Lower leg skin (tissue), 4 donors: ENCODE measurements around the gene P2RX4. TPM values are rescaled to one million over a fixed set of nuclear protein-coding genes. Genes with fewer than 3 reads are reported as not detected.
"Not testable (repeated sequence)": the region's sequence is repeated elsewhere in the genome, so short reads cannot be mapped to it uniquely, and the experiment has no call there.

ENCODE experiments used
- DNase-seq, 2 donors: peaks; one replicate each; pipeline ENCODE4 v3.0.0-alpha.2; 2019; ENCODE audit warnings: low spot score in 2 of 2
- H3K4me3 ChIP-seq: fragments of 200-600 bp; sonication (generic); 2 replicates; pipeline ENCODE4 v1.5.1; 2017; ENCODE audit warnings: mild to moderate bottlenecking, low read depth; ENCODE audit not compliant: poor library complexity, severe bottlenecking
- CTCF ChIP-seq, 3 donors: fragments of 450-650 bp; IDR thresholded peaks; one replicate each; pipeline ENCODE4 v1.5.1; 2016; ENCODE audit warnings: antibody characterized with exemption in 3 of 3, mild to moderate bottlenecking in 3 of 3, moderate library complexity in 2 of 3
- POLR2A ChIP-seq, 2 donors: fragments of 450-650 bp; IDR thresholded peaks; one replicate each; pipeline ENCODE4 v1.6.1; 2016 to 2017; ENCODE audit warnings: antibody characterized with exemption in 2 of 2, mild to moderate bottlenecking in 1 of 2, moderate library complexity in 1 of 2
- WGBS, 2 donors: methylation state at CpG; one replicate each; pipeline ENCODE4 v1.1.5; 2018; 5-methylcytosine and 5-hydroxymethylcytosine counted together
- intact Hi-C: fragments of 100-400 bp; cut with DNase I; formaldehyde crosslinking; loops from one replicate; pipeline ENCODE4 v1.15.0; 2023; ENCODE audit warnings: low total_unique reads
- total RNA-seq, 4 donors: library from RNA; depleted of rRNA; stranded (reverse); fragments of >200 nt; gene quantifications; one replicate each; pipeline ENCODE4 v1.1.0, GENCODE V29; 2016

The P2RX4 gene
- total RNA-seq, 4 donors from 2014 or later: 19.4 to 38.0 (median 24.2) TPM

- no peak overlapping the region for H3K4me3 ChIP-seq
- intact Hi-C loops: no loop called here
- DNase-seq: no peak
- TF ChIP-seq CTCF (IDR thresholded peaks at IDR 0.05) (no peak), POLR2A (IDR thresholded peaks at IDR 0.05) (no peak)
- whole genome bisulfite sequencing, 2 donors: 78 to 80% methylated on average over 10 of the region's 10 CpGs
Measured at GRCh38 chr12:121282072-121282742, 72.3 kb downstream of the P2RX4 start.

GRCh38 chr12:121282910-121283309 lies 73.0 kb downstream of the P2RX4 start:
- DNase-seq, intact Hi-C loops, H3K4me3 ChIP-seq: not testable (repeated sequence)
- WGBS, 2 donors: 94 to 98% methylated on average over 11 of the region's 11 CpGs

- TF ChIP-seq POLR2A (IDR thresholded peaks at IDR 0.05): no peak
- TF ChIP-seq CTCF (IDR thresholded peaks at IDR 0.05): no peak
- 90 to 92% methylated on average over 5 of the region's 5 CpGs for WGBS, 2 donors
- intact Hi-C loops: no loop called here
- DNase-seq: no peak
- H3K4me3 ChIP-seq: no peak overlapping the region
Measured at GRCh38 chr12:121283388-121283787, 73.5 kb downstream of the P2RX4 start.

Other genes starting within 250 kb of the P2RX4 start
- gene HNF1A, start 231.6 kb upstream of the P2RX4 start, total RNA-seq: under 1 TPM in 2 of 4 donors, not detected in 2; 0.10 to 0.23 TPM
- 1 to 10 TPM; 4.3 to 8.9 (median 6.1) TPM for gene C12orf43, start 193.6 kb upstream of the P2RX4 start, total RNA-seq
- gene OASL, start 170.9 kb upstream of the P2RX4 start, total RNA-seq: under 1 TPM in 2 of 4 donors, not detected in 2; 0.25 to 0.39 TPM
- gene P2RX7, start 77.3 kb upstream of the P2RX4 start, total RNA-seq: 10 to 100 TPM in 3 of 4 donors, 1 to 10 TPM in 1; 9.8 to 38.6 (median 24.4) TPM
- gene CAMKK2, start 86.6 kb downstream of the P2RX4 start, total RNA-seq: 10 to 100 TPM; 18.2 to 31.4 (median 21.5) TPM
- gene ANAPC5, start 142.3 kb downstream of the P2RX4 start, total RNA-seq: 10 to 100 TPM; 73.7 to 97.4 (median 91.5) TPM
- gene RNF34, start 190.0 kb downstream of the P2RX4 start, total RNA-seq: 10 to 100 TPM; 18.9 to 32.1 (median 25.8) TPM